Sigmoid colon (tissue), 7 donors: Measurements from ENCODE around the gene ZNF594. TPM values are rescaled to one million over a fixed set of nuclear protein-coding genes. Genes with fewer than 3 reads are reported as not detected.
"Not testable (repeated sequence)": the region's sequence is repeated elsewhere in the genome, so short reads cannot be mapped to it uniquely, and the experiment has no call there.

Source experiments
- DNase-seq: peaks from one replicate; pipeline ENCODE4 v3.0.0-alpha.2; 2019
- H3K27ac ChIP-seq, 4 donors: fragments of 200-600 bp; sonication (generic); one replicate each; pipeline ENCODE4 v1.5.1; 2016 to 2019; ENCODE audit warnings: mild to moderate bottlenecking in 1 of 4
- H3K27me3 ChIP-seq, 3 donors: fragments of 200-600 bp; sonication (generic); one replicate each; pipeline ENCODE4 v1.5.1; 2019; ENCODE audit warnings: mild to moderate bottlenecking in 1 of 3
- H3K36me3 ChIP-seq, 4 donors: fragments of 200-600 bp; sonication (generic); one replicate each; pipeline ENCODE4 v1.5.1; 2016 to 2019
- H3K4me1 ChIP-seq, 4 donors: fragments of 200-600 bp; sonication (generic); one replicate each; pipeline ENCODE4 v1.5.1; 2017 to 2019
- H3K4me3 ChIP-seq, 4 donors: fragments of 200-600 bp; sonication (generic); one replicate each; pipeline ENCODE4 v1.5.1; 2017 to 2019; ENCODE audit warnings: mild to moderate bottlenecking in 2 of 4, moderate library complexity in 1 of 4
- H3K9me3 ChIP-seq, 4 donors: fragments of 200-600 bp in 3 of 4; sonication (generic) in 3 of 4; one replicate each; pipeline versions ENCODE4 v1.5.1 to v1.6.1; 2013 to 2019
- CTCF ChIP-seq, 4 experiments: fragments of 450-650 bp in 3 of 4; fragments of 200-600 bp in 1 of 4; IDR thresholded peaks; one replicate each; pipeline ENCODE4 v1.5.1; 2016 to 2019; ENCODE audit warnings: antibody characterized with exemption in 4 of 4, mild to moderate bottlenecking in 3 of 4, moderate library complexity in 2 of 4
- EP300 ChIP-seq, 4 donors: sonication (generic); formaldehyde crosslinking; IDR thresholded peaks; one replicate each; pipeline ENCODE4 v1.6.1; 2017; ENCODE audit warnings: antibody characterized with exemption in 4 of 4
- POLR2A ChIP-seq, 2 donors: fragments of 450-650 bp; IDR thresholded peaks; one replicate each; pipeline ENCODE4 v1.6.1; 2016; ENCODE audit warnings: antibody characterized with exemption in 2 of 2, mild to moderate bottlenecking in 2 of 2, moderate library complexity in 2 of 2
- POLR2AphosphoS5 ChIP-seq, 4 donors: sonication (generic); formaldehyde crosslinking; IDR thresholded peaks; one replicate each; pipeline ENCODE4 v1.6.1; 2017; ENCODE audit warnings: antibody characterized with exemption in 4 of 4
- WGBS, 2 donors: extraction: QIAGEN DNeasy Blood & Tissue Kit; methylation state at CpG; one replicate each; pipeline ENCODE4 v1.1.7; 2013; 5-methylcytosine and 5-hydroxymethylcytosine counted together
- intact Hi-C: fragments of 100-400 bp; cut with DNase I; formaldehyde crosslinking; loops from one replicate; pipeline ENCODE4 v1.15.1; 2023
- polyA plus RNA-seq, 3 donors: library from polyadenylated mRNA; stranded (reverse); fragments of 200-250 nt; gene quantifications; one replicate each; pipeline ENCODE4 v1.2.3, GENCODE V29; 2013
- total RNA-seq, 4 donors: library from RNA; depleted of rRNA; stranded (reverse); fragments of >200 nt; gene quantifications; one replicate each; pipeline ENCODE4 v1.1.0, GENCODE V29; 2016
- donor health status: healthy with polysubstance abuse.
- donor health status: Bipolar disorder and iron deficiency.
- donor health status: healthy.

The ZNF594 gene
- total and polyA plus RNA-seq, 7 donors, result 0.23 to 24.3 (median 15.8) TPM; not detected in 1

GRCh38 chr17:5234645-5235576 is 43.2 kb upstream of the ZNF594 start, which contains the start of gene SCIMP:
Gene SCIMP (minus strand): TSS chr17:5234860. CDS start chr17:5234755, 105 bp downstream.
- peak within 1 kb of the TSS in 2 of 4 donors; percentile 27 to 39 for H3K27ac ChIP-seq
- H3K9me3 ChIP-seq, result no peaks in the 10 kb centered on the region
- H3K27me3 ChIP-seq, result no peaks in the 10 kb centered on the region
- H3K4me3 ChIP-seq, result peak within 1 kb of the TSS in 2 of 4 donors; percentile 15 to 19
- intact Hi-C loops, result no loop called here
- WGBS, 2 donors, result 83 to 90% methylated on average over 19 of the region's 19 CpGs
- no peaks in the 10 kb centered on the region for H3K4me1 ChIP-seq
- peak; percentile 71 for DNase-seq
- TF ChIP-seq CTCF (IDR thresholded peaks at IDR 0.05) (no peak), EP300 (IDR thresholded peaks at IDR 0.05) (no peak), POLR2A (IDR thresholded peaks at IDR 0.05) (peak; percentile 14 to 20), POLR2AphosphoS5 (IDR thresholded peaks at IDR 0.05) (peak in 2 of 4 donors; percentile 13 to 33)
- H3K36me3 ChIP-seq, result peaks cover 0 to 6% (median 3%) of the 10 kb centered on the region in 4 donors

- H3K27ac ChIP-seq, result peak overlapping the region in 2 of 4 donors; percentile 14 to 27
- H3K4me1 ChIP-seq, H3K9me3 ChIP-seq, H3K4me3 ChIP-seq, intact Hi-C loops, H3K27me3 ChIP-seq, H3K36me3 ChIP-seq, DNase-seq: not testable (repeated sequence)
- 92 to 94% methylated on average over 7 of the region's 7 CpGs for WGBS, 2 donors
Measured at GRCh38 chr17:5233492-5233891, 41.8 kb upstream of the ZNF594 start.

- no peaks in the 10 kb centered on the region for H3K4me1 ChIP-seq
- no peak for DNase-seq
- H3K9me3 ChIP-seq, result no peaks in the 10 kb centered on the region
- intact Hi-C loops, result no loop called here
- H3K27ac ChIP-seq, result peak overlapping the region in 1 of 4 donors; percentile 43
- peaks cover 0 to 34% (median 0%) of the 10 kb centered on the region in 4 donors for H3K36me3 ChIP-seq
- WGBS, 2 donors, result 81 to 92% methylated on average over 15 of the region's 15 CpGs
- TF ChIP-seq EP300 (IDR thresholded peaks at IDR 0.05) (no peak), CTCF (IDR thresholded peaks at IDR 0.05) (no peak), POLR2A (IDR thresholded peaks at IDR 0.05) (no peak), POLR2AphosphoS5 (IDR thresholded peaks at IDR 0.05) (no peak)
- no peak overlapping the region for H3K4me3 ChIP-seq
- H3K27me3 ChIP-seq, result no peaks in the 10 kb centered on the region
Measured at GRCh38 chr17:5226940-5227878, 35.5 kb upstream of the ZNF594 start.

GRCh38 chr17:5225668-5226457 is 34.2 kb upstream of the ZNF594 start:
- peaks cover 0 to 34% (median 0%) of the 10 kb centered on the region in 4 donors for H3K36me3 ChIP-seq
- no peaks in the 10 kb centered on the region for H3K4me1 ChIP-seq
- no peak for DNase-seq
- 85 to 91% methylated on average over 17 of the region's 17 CpGs for WGBS, 2 donors
- H3K4me3 ChIP-seq, result no peak overlapping the region
- TF ChIP-seq EP300 (IDR thresholded peaks at IDR 0.05) (no peak), POLR2A (IDR thresholded peaks at IDR 0.05) (no peak), POLR2AphosphoS5 (IDR thresholded peaks at IDR 0.05) (no peak), CTCF (IDR thresholded peaks at IDR 0.05) (no peak)
- H3K27me3 ChIP-seq, result no peaks in the 10 kb centered on the region
- no peaks in the 10 kb centered on the region for H3K9me3 ChIP-seq
- intact Hi-C loops, result no loop called here
- peak overlapping the region in 1 of 4 donors; percentile 10 for H3K27ac ChIP-seq

- H3K9me3 ChIP-seq, H3K4me3 ChIP-seq, H3K27ac ChIP-seq, H3K27me3 ChIP-seq, intact Hi-C loops, DNase-seq, H3K4me1 ChIP-seq: not testable (repeated sequence)
- H3K36me3 ChIP-seq, result peaks cover 0 to 45% (median 0%) of the 10 kb centered on the region in 4 donors
- 88 to 93% methylated on average over 12 of the region's 12 CpGs for WGBS, 2 donors
Measured at GRCh38 chr17:5221912-5222311, 30.2 kb upstream of the ZNF594 start.
